SK-N-SH (cell line): ENCODE measurements around the gene LPP. TPM values are rescaled to one million over a fixed set of nuclear protein-coding genes. Genes with fewer than 3 reads are reported as not detected.

Experiments used
- CTCF ChIA-PET: fragments of 300-600, 350-600 bp; formaldehyde crosslinking; extraction: SDS; loops from one replicate; lab custom pipeline; 2021; lab: Yijun Ruan, JAX
- POLR2A ChIA-PET: fragments of 350-600 bp; sonication (Branson Sonifier 250); formaldehyde crosslinking; extraction: SDS; loops from one replicate; lab custom pipeline; 2020; ENCODE audit warnings: antibody characterized with exemption, inconsistent platforms; lab: Yijun Ruan, JAX
- DNase-seq: peaks from one replicate; pipeline ENCODE4 v3.0.0; 2012
- H2AFZ ChIP-seq: fragments of 200-600 bp; sonication (generic); 2 replicates; pipeline ENCODE4 v1.8.1; 2016; ENCODE audit warnings: antibody characterized with exemption, mild to moderate bottlenecking, low read depth
- H3F3A ChIP-seq: fragments of 200-600 bp; sonication (generic); replicated peaks from 2 replicates; pipeline ENCODE3; 2016; ENCODE audit warnings: antibody characterized with exemption, mild to moderate bottlenecking; ENCODE audit not compliant: insufficient read depth
- H3K27ac ChIP-seq, 2 experiments: fragments of 200-500 bp in 1 of 2; fragments of 200-600 bp in 1 of 2; sonication (Bioruptor generic) in 1 of 2; sonication (generic), shearing (Covaris generic) in 1 of 2; 2 replicates each; pipeline versions ENCODE4 v1.5.1 to v1.6.1; 2014 to 2016; ENCODE audit warnings: low read depth in 2 of 2, inconsistent platforms in 1 of 2, low read length in 1 of 2, mild to moderate bottlenecking in 1 of 2, mixed read lengths in 1 of 2
- H3K27me3 ChIP-seq: fragments of 200-600 bp; sonication (generic), shearing (Covaris generic); 2 replicates; pipeline ENCODE4 v1.6.1; 2016; ENCODE audit warnings: mixed run types; ENCODE audit not compliant: insufficient read depth
- H3K36me3 ChIP-seq, 2 experiments: fragments of 200-500 bp in 1 of 2; fragments of 200-600 bp in 1 of 2; sonication (Bioruptor generic) in 1 of 2; sonication (generic) in 1 of 2; replicated peaks in 1 of 2; 2 replicates each; pipeline versions ENCODE3 to v1.5.1; 2014 to 2016; ENCODE audit warnings: low read length in 1 of 2, mild to moderate bottlenecking in 1 of 2; ENCODE audit not compliant: insufficient read depth in 2 of 2, control insufficient read depth in 1 of 2
- H3K4me1 ChIP-seq, 2 experiments: fragments of 200-500 bp in 1 of 2; fragments of 200-600 bp in 1 of 2; sonication (Bioruptor generic) in 1 of 2; sonication (generic), shearing (Covaris generic) in 1 of 2; 2 replicates each; pipeline versions ENCODE4 v1.5.1 to v1.6.1; 2014 to 2016; ENCODE audit warnings: low read depth in 1 of 2, low read length in 1 of 2, mixed run types in 1 of 2; ENCODE audit not compliant: insufficient read depth in 2 of 2, control insufficient read depth in 1 of 2
- H3K4me2 ChIP-seq: fragments of 200-600 bp; sonication (generic), shearing (Covaris generic); 2 replicates; pipeline ENCODE4 v1.6.1; 2017; ENCODE audit warnings: mixed run types
- H3K4me3 ChIP-seq, 2 experiments: fragments of 200-500 bp in 1 of 2; fragments of 200-600 bp in 1 of 2; sonication (Bioruptor generic) in 1 of 2; sonication (generic), shearing (Covaris generic) in 1 of 2; 2 replicates each; pipeline versions ENCODE4 v1.5.1 to v1.8.1; 2014 to 2016; ENCODE audit warnings: low read depth in 2 of 2, inconsistent platforms in 1 of 2, low read length in 1 of 2, mild to moderate bottlenecking in 1 of 2, mixed read lengths in 1 of 2, moderate library complexity in 1 of 2
- H3K79me2 ChIP-seq: fragments of 200-600 bp; sonication (generic); 2 replicates; pipeline ENCODE4 v1.8.1; 2017; ENCODE audit warnings: mild to moderate bottlenecking; ENCODE audit not compliant: insufficient read depth
- H3K9ac ChIP-seq: fragments of 200-600 bp; sonication (generic); 2 replicates; pipeline ENCODE4 v1.6.1; 2017; ENCODE audit warnings: mixed run types
- H3K9me2 ChIP-seq: fragments of 200-600 bp; sonication (generic); 2 replicates; pipeline ENCODE4 v1.6.1; 2017; ENCODE audit warnings: mixed run types
- H3K9me3 ChIP-seq: fragments of 200-600 bp; sonication (generic); 2 replicates; pipeline ENCODE4 v1.6.1; 2017; ENCODE audit warnings: mixed run types, mild to moderate bottlenecking, moderate library complexity
- H4K20me1 ChIP-seq: fragments of 200-600 bp; sonication (generic); 2 replicates; pipeline ENCODE4 v1.6.1; 2017; ENCODE audit warnings: mild to moderate bottlenecking, mixed run types; ENCODE audit not compliant: insufficient read depth
- EP300 ChIP-seq, 2 experiments: IDR thresholded peaks; 2 replicates each; pipeline versions ENCODE4 v1.4.0 to v1.6.1; 2012; ENCODE audit warnings: borderline replicate concordance in 1 of 2, low read depth in 1 of 2, low read length in 1 of 2
- FOXJ3 ChIP-seq: sonication (generic); formaldehyde crosslinking; IDR thresholded peaks from 2 replicates; pipeline ENCODE4 v1.5.1; 2020; ENCODE audit warnings: mild to moderate bottlenecking, missing genetic modification reagents
- GABPA ChIP-seq: IDR thresholded peaks from 2 replicates; pipeline ENCODE4 v1.4.0; 2012; ENCODE audit warnings: low read depth, mild to moderate bottlenecking
- GATA2 ChIP-seq: sonication (generic); formaldehyde crosslinking; IDR thresholded peaks from 2 replicates; pipeline ENCODE4 v1.5.0; 2020; ENCODE audit warnings: mild to moderate bottlenecking, missing genetic modification reagents
- JUND ChIP-seq: IDR thresholded peaks from 2 replicates; pipeline ENCODE4 v1.4.0; 2012
- MAX ChIP-seq: IDR thresholded peaks from 2 replicates; pipeline ENCODE4 v1.4.0; 2012; ENCODE audit warnings: low read depth
- NFIC ChIP-seq: IDR thresholded peaks from 2 replicates; pipeline ENCODE4 v1.4.0; 2012; ENCODE audit warnings: borderline replicate concordance
- NRF1 ChIP-seq: IDR thresholded peaks from 2 replicates; pipeline ENCODE4 v1.6.1; 2012; ENCODE audit warnings: low read depth, mild to moderate bottlenecking, low read length
- RFX5 ChIP-seq: IDR thresholded peaks from 2 replicates; pipeline ENCODE4 v1.6.1; 2012; ENCODE audit warnings: mild to moderate bottlenecking, improper control_type of control experiment, low read length
- RXRA ChIP-seq: IDR thresholded peaks from 2 replicates; pipeline ENCODE4 v1.4.0; 2012; ENCODE audit warnings: low read depth, mild to moderate bottlenecking, borderline replicate concordance
- SIN3A ChIP-seq: IDR thresholded peaks from 2 replicates; pipeline ENCODE4 v1.6.1; 2012; ENCODE audit warnings: low read depth, mild to moderate bottlenecking, low read length, moderate library complexity, borderline replicate concordance
- SMC3 ChIP-seq: IDR thresholded peaks from 2 replicates; pipeline ENCODE4 v1.6.1; 2012; ENCODE audit warnings: low read depth, low read length, improper control_type of control experiment
- TAF1 ChIP-seq: IDR thresholded peaks from 2 replicates; pipeline ENCODE4 v1.6.1; 2012; ENCODE audit warnings: low read depth, mild to moderate bottlenecking, low read length, moderate library complexity, borderline replicate concordance
- TCF12 ChIP-seq: IDR thresholded peaks from 2 replicates; pipeline ENCODE4 v1.4.0; 2012
- USF2 ChIP-seq: fragments of 150-350 bp; IDR thresholded peaks from 2 replicates; pipeline ENCODE4 v1.6.1; 2017; ENCODE audit warnings: antibody characterized with exemption, low read length, low read depth, borderline replicate concordance
- ZBTB33 ChIP-seq: IDR thresholded peaks from 2 replicates; pipeline ENCODE4 v1.4.0; 2012; ENCODE audit warnings: low read depth, borderline replicate concordance
- WGBS: methylation state at CpG from one replicate; pipeline ENCODE4 v1.1.6; 2017; ENCODE audit warnings: low lambda C conversion rate; 5-methylcytosine and 5-hydroxymethylcytosine counted together
- polyA plus RNA-seq, 3 experiments: library from polyadenylated mRNA; depleted of rRNA; stranded (reverse); fragments of >200 nt; gene quantifications; 2 replicates each; pipeline ENCODE4 v1.2.3, GENCODE V29; 2012
- TF ChIP-seq, protein P1 (sequence below): IDR thresholded peaks from 2 replicates; pipeline ENCODE4 v1.6.1; 2012; ENCODE audit warnings: mild to moderate bottlenecking, low read depth, low read length, moderate library complexity

LPP gene
- polyA plus RNA-seq, 1 of the 3 experiments (the other 2 are of a cell fraction), result 6.6 TPM

GRCh38 chr3:188659449-188660090 is 505.6 kb downstream of the LPP start:
- H3K27me3 ChIP-seq, result no peaks in the 10 kb centered on the region
- CTCF ChIA-PET, result no interaction called here
- H4K20me1 ChIP-seq, result no peaks in the 10 kb centered on the region
- H3K36me3 ChIP-seq, result peaks cover 0 to 4% of the 10 kb centered on the region in 2 experiments
- H3K4me2 ChIP-seq, result no peak overlapping the region
- no peak overlapping the region for H3K9ac ChIP-seq
- no peak overlapping the region for H3K27ac ChIP-seq
- H3K4me1 ChIP-seq, result peaks cover 0 to 4% of the 10 kb centered on the region in 2 experiments; a peak in 1 of 4 replicates
- no peak overlapping the region for H2AFZ ChIP-seq
- no peaks in the 10 kb centered on the region for H3F3A ChIP-seq
- TF ChIP-seq EP300 (IDR thresholded peaks at IDR 0.05; ENCODE audit: borderline replicate concordance in 1 of 2, low read depth in 1 of 2, low read length in 1 of 2) (no peak), ZBTB33 (no peak), GATA2 (CRISPR knock-in tag) (no peak), MAX (no peak), RFX5 (no peak), JUND (no peak), TAF1 (no peak)
- TF ChIP-seq, protein P1, sequence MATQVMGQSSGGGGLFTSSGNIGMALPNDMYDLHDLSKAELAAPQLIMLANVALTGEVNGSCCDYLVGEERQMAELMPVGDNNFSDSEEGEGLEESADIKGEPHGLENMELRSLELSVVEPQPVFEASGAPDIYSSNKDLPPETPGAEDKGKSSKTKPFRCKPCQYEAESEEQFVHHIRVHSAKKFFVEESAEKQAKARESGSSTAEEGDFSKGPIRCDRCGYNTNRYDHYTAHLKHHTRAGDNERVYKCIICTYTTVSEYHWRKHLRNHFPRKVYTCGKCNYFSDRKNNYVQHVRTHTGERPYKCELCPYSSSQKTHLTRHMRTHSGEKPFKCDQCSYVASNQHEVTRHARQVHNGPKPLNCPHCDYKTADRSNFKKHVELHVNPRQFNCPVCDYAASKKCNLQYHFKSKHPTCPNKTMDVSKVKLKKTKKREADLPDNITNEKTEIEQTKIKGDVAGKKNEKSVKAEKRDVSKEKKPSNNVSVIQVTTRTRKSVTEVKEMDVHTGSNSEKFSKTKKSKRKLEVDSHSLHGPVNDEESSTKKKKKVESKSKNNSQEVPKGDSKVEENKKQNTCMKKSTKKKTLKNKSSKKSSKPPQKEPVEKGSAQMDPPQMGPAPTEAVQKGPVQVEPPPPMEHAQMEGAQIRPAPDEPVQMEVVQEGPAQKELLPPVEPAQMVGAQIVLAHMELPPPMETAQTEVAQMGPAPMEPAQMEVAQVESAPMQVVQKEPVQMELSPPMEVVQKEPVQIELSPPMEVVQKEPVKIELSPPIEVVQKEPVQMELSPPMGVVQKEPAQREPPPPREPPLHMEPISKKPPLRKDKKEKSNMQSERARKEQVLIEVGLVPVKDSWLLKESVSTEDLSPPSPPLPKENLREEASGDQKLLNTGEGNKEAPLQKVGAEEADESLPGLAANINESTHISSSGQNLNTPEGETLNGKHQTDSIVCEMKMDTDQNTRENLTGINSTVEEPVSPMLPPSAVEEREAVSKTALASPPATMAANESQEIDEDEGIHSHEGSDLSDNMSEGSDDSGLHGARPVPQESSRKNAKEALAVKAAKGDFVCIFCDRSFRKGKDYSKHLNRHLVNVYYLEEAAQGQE, result no peak
- TF ChIP-seq, all 33 proteins: peak for 0
- POLR2A ChIA-PET, result no interaction called here
- 79% methylated on average over 5 of the region's 5 CpGs for WGBS
- Histone ChIP-seq H3K9me3 (no peaks in the 10 kb centered on the region), H3K4me3 (no peak overlapping the region), H3K79me2 (peaks cover 57% of the 10 kb centered on the region), H3K9me2 (no peaks in the 10 kb centered on the region)
- no peak for DNase-seq

DNA sequence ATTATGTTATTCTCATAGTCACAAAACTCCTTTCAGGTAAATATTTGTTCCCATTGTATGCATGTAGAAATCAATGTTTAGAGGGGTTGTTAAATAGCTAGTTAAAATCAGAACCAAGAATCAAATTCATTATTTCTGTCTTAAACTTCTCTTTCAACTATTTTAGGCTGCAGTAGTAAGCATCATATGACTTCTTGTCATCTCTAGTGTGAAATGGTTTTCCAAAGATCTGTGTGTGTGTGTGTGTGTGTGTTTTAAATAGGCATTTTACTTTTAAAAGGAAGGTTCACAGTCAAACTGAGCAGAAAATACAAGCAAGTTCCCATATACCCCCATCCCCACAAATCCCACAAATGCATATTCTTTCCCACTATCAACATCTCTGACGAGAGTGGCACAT is 506.5 kb downstream of the LPP start:
- no peaks in the 10 kb centered on the region for H3K9me2 ChIP-seq
- H3K4me1 ChIP-seq, result peaks cover 0 to 4% of the 10 kb centered on the region in 2 experiments; a peak in 1 of 4 replicates
- CTCF ChIA-PET, result no interaction called here
- no peak overlapping the region for H3K27ac ChIP-seq
- no peaks in the 10 kb centered on the region for H4K20me1 ChIP-seq
- H3K9ac ChIP-seq, result no peak overlapping the region
- peaks cover 0 to 4% of the 10 kb centered on the region in 2 experiments for H3K36me3 ChIP-seq
- POLR2A ChIA-PET, result no interaction called here
- H3K27me3 ChIP-seq, result no peaks in the 10 kb centered on the region
- 95% methylated on average over 1 of the region's 1 CpG for WGBS
- H3K4me2 ChIP-seq, result no peak overlapping the region
- DNase-seq, result no peak
- H3K79me2 ChIP-seq, result peaks cover 52% of the 10 kb centered on the region
- H3K4me3 ChIP-seq, result no peak overlapping the region
- H2AFZ ChIP-seq, result no peak overlapping the region
- H3F3A ChIP-seq, result no peaks in the 10 kb centered on the region
- no peaks in the 10 kb centered on the region for H3K9me3 ChIP-seq
- no peak for TF ChIP-seq RFX5
- no peak for TF ChIP-seq MAX
- no peak for TF ChIP-seq ZBTB33
- TF ChIP-seq SIN3A, result no peak
- no peak for TF ChIP-seq SMC3
- TF ChIP-seq JUND, result no peak
- TF ChIP-seq TCF12, result no peak
- TF ChIP-seq USF2, result no peak
- no peak for TF ChIP-seq NFIC
- TF ChIP-seq TAF1, result no peak
- no peak for TF ChIP-seq GABPA
- TF ChIP-seq RXRA, result no peak
- no peak for TF ChIP-seq FOXJ3
- no peak for TF ChIP-seq NRF1
